ENCODE measurements around the gene SDHB.

SDHB gene

DNA sequence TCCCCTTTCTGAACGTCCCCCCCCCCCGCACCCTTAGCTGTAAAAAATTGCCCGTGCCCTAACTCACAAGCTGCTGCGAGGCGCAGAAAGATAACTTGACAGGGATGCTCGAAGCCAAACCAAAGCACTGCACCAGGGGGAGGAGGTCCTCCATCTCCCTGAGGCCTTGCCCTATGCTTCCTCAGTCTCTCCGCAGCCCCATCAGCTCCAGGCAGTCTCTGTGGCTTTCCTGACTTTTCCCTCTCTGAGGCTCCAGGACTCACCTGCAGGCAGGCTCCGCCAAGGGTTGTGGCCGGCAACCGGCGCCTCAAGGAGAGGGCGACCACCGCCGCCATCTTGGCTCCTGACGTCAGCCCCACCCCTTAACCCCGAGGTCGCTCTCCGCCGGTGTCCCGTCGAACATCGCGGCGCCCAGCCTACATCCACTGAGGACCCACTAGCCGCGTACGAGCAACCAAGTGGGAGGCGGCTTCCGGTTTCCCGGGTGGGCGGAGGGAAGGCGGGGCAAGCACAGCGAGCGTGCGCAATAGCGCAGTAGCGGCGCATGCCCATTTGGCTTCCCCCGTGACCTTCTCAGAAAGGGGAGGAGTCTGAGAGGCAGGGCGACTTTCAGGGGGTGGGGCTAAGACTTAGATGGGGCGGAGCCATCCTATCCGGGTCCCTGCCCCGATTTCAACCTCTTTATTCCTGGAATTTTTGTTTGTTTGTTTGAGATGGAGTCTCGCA lies at the start of gene SDHB:
Gene SDHB (minus strand): TSS at position 348 of the 726 bp plus-strand sequence. CDS start 13 bp downstream, at position 335.
- peak; percentile 98 to 99 for DNase-seq

GRCh38 chr1:17102232-17102631 lies 48.4 kb upstream of the SDHB start:
- no peak for DNase-seq

DNA sequence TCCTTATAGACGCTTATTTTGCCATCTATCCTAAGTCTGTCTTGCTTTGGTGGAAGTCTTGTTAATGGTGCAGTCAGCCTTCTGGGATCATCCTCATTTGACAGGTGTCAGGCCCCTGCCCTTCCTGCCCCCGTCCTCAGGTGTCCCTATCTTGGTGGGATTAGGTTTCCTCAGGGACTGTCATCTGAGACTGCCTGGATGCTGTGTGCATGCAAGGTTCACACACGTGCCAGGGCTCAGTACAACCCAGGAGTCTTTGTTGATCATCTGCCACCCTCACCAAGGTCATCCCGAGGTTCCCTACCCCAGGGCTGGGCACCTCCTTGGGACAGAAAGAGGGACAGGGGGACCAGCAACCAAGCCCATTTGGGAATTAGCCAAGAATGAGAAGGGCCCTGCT lies 47.4 kb upstream of the SDHB start:
- DNase-seq = no peak

DNA sequence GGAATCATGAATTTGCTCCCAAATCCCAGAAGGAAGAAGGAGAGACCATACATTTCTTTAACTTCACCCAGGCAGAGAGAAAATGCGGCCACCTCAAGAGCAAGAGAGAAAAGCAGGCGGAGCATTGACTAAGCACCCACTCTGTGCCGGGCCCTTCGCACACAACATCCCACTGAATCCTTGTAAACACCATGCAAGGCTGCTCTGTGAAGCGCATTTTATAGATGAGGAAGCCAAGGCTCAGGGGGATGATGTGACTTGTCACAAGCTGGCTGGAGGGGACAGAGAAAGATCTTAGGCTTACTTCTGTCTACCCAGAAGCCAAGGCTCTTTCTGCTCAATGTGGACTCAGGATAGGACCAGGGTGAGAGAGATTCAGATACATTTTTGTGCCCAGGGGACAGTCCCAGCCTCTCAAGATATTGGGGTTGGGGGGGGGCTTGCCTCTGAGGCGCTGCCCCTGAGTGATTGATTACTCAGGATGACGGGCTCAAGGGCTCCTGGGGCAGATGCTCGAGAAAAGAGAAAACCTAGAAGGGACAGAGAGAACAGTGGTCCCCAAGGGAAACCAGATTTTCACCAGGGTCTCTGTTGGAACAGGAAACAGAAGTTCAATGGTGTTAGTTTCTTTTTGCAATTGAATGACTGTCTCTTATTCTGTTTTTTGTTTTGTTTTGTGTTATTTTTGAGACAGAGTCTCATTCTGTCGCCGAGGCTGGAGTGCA lies 45.9 kb upstream of the SDHB start:
- DNase-seq = no peak

GRCh38 chr1:17098446-17099317 lies 44.9 kb upstream of the SDHB start:
- DNase-seq = no peak

GRCh38 chr1:17097787-17098186 lies 44.0 kb upstream of the SDHB start:
- DNase-seq = no peak

DNA sequence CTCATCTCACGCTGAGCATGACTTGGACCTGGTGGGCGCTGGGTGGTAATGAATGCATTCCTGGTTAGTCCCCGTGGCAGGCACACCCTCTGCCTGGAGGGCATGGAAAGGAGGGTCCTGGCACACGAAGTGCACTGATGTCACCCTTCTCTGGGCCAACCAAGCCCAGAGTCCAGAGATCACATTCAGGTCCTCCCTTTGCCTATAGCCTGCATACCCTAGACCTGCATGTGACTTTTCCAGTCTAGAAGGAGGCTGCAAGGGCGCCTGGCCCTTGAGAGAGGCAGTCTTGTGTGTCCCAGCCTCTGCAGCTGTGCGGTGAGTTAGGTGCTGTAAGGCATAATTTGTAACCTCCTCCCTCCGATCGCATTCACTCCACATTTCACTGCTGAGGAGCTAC lies 43.3 kb upstream of the SDHB start:
- DNase-seq = no peak

- no peak for DNase-seq
Observed at GRCh38 chr1:17096584-17096983, 42.8 kb upstream of the SDHB start.

- DNase-seq = no peak
Observed at GRCh38 chr1:17095141-17095540, 41.3 kb upstream of the SDHB start.

- DNase-seq = no peak
Observed at GRCh38 chr1:17094664-17095063, 40.8 kb upstream of the SDHB start.

DNA sequence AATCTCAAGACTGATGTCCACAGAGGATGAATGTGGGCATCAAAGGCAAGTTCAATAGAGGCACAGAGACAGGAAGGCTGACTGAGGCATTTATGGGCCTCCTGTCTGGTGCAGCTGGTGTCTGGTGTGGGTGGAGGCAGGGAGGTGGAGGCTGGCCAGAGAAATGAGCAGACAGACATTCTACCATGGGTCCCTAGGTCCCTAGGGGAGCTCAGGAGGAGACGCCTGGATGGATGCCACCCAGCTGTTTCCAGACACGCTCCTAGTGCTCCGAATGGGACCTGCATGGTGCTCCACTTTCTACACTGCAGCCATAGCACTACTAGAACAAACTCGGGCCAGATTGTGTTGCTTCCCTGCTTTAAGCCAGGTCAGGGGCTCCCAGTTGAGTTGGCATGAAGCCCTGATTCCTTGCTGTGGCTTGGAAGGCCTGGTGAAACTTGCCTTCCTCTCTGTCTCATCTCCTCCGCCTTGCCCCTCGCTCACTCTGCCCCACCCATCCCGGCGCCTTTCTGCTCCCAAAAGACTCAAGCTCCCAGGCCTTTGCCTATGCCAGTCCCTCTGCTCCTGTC lies 40.1 kb upstream of the SDHB start:
- DNase-seq = no peak

DNA sequence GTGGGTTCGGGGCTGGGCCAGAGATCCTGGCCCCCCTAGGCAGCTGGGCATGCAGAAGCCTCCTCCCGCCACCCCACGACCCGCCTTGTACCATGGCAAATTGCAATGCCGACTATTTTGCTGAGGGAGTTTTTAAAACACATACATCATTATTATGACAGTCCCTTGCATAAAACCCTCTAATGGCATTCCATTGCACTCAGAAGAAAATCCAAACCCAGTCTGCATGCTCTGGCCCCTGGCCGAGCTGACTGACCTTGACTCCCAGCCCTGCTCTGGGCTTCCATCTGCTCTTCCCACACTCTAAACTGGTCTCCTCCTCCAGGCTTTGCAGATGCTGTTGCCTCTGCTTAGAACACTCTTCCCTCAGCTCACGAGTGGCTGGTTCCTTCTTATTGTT lies 37.4 kb upstream of the SDHB start:
- DNase-seq = no peak

DNA sequence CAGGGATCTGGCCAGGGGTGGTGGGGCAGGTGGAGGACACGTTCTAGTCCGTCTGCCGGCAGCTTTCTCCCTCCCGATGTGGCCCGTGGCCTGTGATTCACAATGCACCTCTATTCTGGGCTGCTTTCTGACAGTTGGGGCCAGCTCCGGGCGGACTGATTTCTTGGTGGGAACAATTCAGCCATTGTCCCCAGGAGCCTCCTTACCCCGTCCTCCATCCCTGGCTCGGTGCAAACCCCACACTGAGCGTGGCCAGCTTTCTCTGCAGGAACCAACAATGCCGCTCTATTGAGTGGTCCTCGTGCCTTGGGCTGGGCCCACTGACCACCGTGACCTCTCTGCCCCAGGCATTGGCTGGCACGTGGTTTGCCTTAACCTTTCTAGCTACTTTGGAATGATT lies 35.7 kb upstream of the SDHB start:
- no peak for DNase-seq

- no peak for DNase-seq
Observed at GRCh38 chr1:17086751-17087150, 32.9 kb upstream of the SDHB start.

DNA sequence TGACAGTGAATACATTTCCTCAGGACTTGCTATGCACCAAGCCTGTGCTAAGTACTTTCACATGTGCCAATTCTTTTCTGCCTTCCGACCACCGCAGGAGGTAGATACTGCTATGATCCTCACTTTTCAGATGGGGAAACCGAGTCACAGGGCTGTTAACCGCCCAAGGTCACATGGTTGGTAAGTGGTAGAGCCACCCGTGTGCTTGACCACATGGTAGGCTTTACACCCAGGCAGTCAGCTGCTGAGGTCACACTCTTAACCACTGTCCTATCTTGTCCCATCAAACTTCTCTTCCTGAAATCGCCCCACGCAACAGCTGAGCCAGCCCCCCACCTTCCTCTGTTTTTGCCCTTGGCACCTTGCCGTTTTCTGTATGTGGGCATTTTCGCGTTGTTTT lies 31.0 kb upstream of the SDHB start:
- no peak for DNase-seq

DNA sequence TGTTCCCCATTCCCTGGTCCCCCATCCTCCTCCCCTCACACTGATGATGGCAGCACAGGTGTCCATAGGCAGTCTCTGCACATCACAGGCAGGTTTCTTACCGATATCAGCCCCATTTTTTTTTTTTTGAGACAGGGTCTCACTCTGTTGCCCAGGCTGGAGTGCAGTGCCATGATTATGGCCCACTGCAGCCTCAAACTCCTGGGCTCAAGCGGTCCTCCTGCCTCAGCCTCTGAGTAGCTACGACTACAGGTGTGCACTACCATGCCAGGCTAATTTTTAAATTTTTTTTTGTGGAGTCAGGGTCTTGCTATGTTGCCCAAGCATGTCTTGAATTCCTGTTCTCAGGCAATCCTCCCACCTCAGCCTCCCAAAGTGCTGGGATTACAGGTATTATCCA lies 28.9 kb upstream of the SDHB start:
- DNase-seq = no peak

DNA sequence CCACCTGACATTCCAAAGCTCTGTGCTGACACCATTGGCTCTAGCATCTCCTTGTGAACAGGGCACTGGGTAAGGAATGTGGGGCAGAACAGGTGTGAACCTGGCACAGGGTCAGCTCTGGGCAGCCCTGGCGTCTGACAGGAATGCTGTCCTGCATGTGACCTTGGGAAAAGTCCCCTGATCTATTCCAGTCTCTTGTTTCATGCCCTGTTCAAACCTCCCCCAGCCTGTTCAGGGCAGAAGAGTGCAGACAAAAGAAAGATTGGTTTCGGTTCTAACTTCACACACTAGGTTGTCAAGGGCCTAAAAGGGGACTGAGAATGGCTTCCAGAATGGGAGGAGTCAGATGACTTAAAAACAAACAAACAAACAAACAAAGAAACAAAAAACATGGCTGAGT lies 27.6 kb upstream of the SDHB start:
- DNase-seq = no peak

- no peak for DNase-seq
Observed at GRCh38 chr1:17080880-17081279, 27.0 kb upstream of the SDHB start.

DNA sequence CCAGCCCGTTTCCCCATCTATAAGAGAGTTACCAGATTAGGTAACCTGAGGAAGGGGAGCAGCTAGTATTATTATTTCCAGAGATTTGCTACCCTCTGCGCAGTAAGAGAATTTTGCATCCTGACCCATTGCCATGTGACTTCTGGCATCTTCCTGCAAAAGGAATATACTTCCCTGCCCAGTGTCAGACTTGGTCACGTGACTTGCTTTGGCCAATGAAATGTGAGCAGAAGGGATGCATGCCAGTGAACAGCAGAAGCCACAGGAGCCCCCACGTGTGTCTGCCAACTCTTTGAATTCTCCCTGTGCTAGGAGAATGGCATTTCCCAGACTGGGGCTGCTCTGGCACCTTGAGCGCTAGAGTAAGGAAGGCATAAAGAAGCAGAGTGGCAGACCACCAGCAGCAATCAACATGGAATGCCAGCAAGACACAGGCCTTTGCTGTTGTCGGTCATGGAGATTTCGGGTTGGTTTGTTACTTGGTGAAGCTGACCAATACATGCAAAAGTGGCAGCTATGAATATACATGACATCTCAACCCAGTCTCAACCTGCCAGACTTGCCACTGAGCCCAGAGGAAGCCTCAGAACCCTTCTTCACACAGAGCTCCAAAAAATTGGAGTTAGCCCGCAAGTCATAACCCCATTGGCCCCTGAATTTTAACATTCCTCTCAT lies 26.4 kb upstream of the SDHB start:
- no peak for DNase-seq

DNA sequence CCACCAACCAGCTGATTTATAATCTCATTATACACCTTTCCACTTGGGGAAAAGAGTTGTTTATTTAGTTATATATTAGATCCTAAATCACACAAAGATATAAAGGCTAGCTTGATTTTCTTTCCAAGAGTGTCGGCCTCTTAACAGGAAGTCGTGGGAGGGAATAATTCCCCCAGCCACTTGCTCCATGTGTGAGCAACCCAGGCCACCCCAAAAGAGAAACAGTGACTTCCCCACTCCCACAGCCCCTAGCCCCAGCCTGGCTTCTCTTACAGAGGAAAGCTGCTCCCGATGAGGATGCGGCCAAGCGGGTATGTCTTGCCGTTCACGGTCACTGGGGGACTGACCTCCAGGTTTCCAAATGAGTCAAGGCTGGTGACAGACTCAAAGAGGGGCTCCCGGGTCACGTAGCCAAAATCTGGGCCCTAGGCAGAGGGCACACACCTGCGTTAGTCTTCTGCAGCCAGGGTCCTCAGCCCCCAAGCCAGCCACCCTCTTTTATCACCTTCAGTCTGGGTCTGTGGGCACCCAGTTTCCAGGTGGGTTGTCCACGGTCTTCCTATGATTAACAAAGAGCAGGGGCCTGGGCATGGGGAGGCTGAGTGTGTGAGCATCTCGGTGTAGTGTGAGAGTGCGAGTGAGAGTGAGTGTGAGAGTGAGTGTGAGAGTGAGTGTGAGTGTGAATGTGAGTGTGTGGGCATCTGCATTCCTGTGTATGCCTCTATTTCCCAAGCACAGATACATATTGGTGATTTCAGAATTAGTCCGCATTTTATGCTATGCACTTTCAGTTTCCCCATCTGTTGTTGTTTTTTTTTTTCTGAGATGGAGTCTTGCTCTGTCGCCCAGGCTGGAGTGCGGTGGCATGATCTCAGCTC lies 25.4 kb upstream of the SDHB start:
- no peak for DNase-seq

DNA sequence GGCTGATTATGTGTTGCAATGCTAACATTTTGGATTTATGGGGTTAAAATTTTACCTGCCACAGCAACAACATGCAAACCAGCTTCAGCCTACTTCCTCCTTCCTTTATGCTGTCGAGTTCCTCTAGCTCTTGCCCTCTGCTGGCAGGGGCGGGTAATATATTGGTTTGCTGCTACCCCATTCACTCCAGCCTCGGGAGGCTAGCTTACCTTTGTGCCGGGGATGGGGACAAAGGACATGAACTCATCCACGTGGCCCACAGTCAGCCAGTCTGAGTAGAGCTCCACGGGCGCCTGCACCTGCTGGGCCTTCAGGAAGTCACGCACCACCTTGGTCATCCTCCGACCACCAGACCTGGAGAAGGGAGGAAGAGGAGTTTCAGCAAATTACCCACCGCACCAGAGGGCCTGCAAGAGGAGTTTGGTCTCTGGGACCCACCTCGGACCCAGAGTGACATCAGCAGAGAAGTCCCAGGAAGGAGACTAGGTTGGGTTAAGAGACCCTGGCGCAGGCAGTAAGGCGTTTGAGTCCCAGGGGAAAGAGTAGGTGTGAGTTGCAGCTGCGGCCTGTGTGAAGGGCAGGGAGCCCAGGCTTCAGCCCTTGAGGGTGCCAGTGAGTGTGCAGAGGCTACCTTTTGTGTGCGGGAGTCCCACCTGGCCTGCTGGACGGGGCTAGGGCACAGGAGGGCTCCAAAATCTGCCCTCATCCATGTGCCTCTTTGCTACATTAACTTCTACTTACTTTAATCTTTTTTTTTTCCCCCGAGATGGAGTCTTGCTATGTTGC lies 21.8 kb upstream of the SDHB start:
- DNase-seq = peak in 1 of 2 donors; percentile 22

Data from CD4-positive, alpha-beta T cell treated with Interleukin-1 beta for 1 hour (primary cell).